IMR-90 (cell line): ENCODE results near the gene ARFIP1. TPM values are rescaled to one million over a fixed set of nuclear protein-coding genes. Genes with fewer than 3 reads are reported as not detected.

Experiments
- ATAC-seq: fragments of 200-7000 bp; cut with Tn5 transposase; 2 replicates; pipeline ENCODE4 v1.9.1; 2020; ENCODE audit warnings: low read depth, mild to moderate bottlenecking, moderate library complexity
- BruUV-seq: library from RNA; stranded (reverse); fragments of 400-500 nt; replicated peaks from 2 replicates; lab custom pipeline; 2021; lab: Mats Ljungman, UMichigan
- CTCF ChIA-PET: fragments of 300-600 bp; formaldehyde crosslinking; extraction: SDS; loops from one replicate; lab custom pipeline; 2021; ENCODE audit warnings: antibody characterized with exemption; lab: Yijun Ruan, JAX
- POLR2A ChIA-PET: fragments of 300-600 bp; sonication (Branson Sonifier 250); formaldehyde crosslinking; loops from one replicate; lab custom pipeline; 2022; ENCODE audit warnings: antibody characterized with exemption; ENCODE audit not compliant: unreplicated experiment; lab: Charles Lee
- DNase-seq: peaks from one replicate; pipeline ENCODE4 v3.0.0; 2013
- H2AFZ ChIP-seq: replicated peaks from 2 replicates; pipeline ENCODE3; 2013; ENCODE audit warnings: low read length, mild to moderate bottlenecking; ENCODE audit not compliant: poor library complexity
- H2AK5ac ChIP-seq: 2 replicates; pipeline ENCODE4 v1.6.1; 2013; ENCODE audit warnings: low read depth, low read length, inconsistent platforms
- H2AK9ac ChIP-seq: replicated peaks from 2 replicates; pipeline ENCODE3; 2013; ENCODE audit warnings: mild to moderate bottlenecking, low read depth, low read length, moderate library complexity; ENCODE audit not compliant: poor library complexity
- H2BK120ac ChIP-seq: 2 replicates; pipeline ENCODE4 v1.6.1; 2013; ENCODE audit warnings: low read depth, low read length, inconsistent platforms
- H2BK15ac ChIP-seq: 3 replicates; pipeline ENCODE4 v1.6.1; 2013; ENCODE audit warnings: low read depth, low read length, inconsistent platforms
- H2BK20ac ChIP-seq: 2 replicates; pipeline ENCODE4 v1.6.1; 2013; ENCODE audit warnings: low read depth, mild to moderate bottlenecking, inconsistent platforms, low read length, moderate library complexity
- H2BK5ac ChIP-seq: 2 replicates; pipeline ENCODE4 v1.6.1; 2013; ENCODE audit warnings: mild to moderate bottlenecking, low read depth, low read length, inconsistent platforms; ENCODE audit not compliant: poor library complexity, severe bottlenecking
- H3K14ac ChIP-seq: replicated peaks from 2 replicates; pipeline ENCODE4 v1.6.1; 2013; ENCODE audit warnings: low read depth, low read length, inconsistent platforms
- H3K18ac ChIP-seq: 2 replicates; pipeline ENCODE4 v1.6.1; 2013; ENCODE audit warnings: low read depth, low read length, control low read depth
- H3K23ac ChIP-seq: 2 replicates; pipeline ENCODE4 v1.6.1; 2013; ENCODE audit warnings: low read depth, low read length, inconsistent platforms
- H3K27ac ChIP-seq: 2 replicates; pipeline ENCODE4 v1.5.1; 2013; ENCODE audit warnings: mild to moderate bottlenecking, control low read depth, low read length; ENCODE audit not compliant: insufficient read depth
- H3K27me3 ChIP-seq: 2 replicates; pipeline ENCODE4 v1.6.1; 2013; ENCODE audit warnings: low read length; ENCODE audit not compliant: control insufficient read depth, insufficient read depth
- H3K36me3 ChIP-seq: 2 replicates; pipeline ENCODE4 v1.6.1; 2013; ENCODE audit warnings: low read length, mixed read lengths; ENCODE audit not compliant: control insufficient read depth, insufficient read depth
- H3K4ac ChIP-seq: 2 replicates; pipeline ENCODE4 v1.6.1; 2013; ENCODE audit warnings: low read depth, low read length, inconsistent platforms
- H3K4me1 ChIP-seq: 2 replicates; pipeline ENCODE4 v1.6.1; 2013; ENCODE audit warnings: low read length, mixed read lengths; ENCODE audit not compliant: control insufficient read depth, insufficient read depth
- H3K4me2 ChIP-seq: 2 replicates; pipeline ENCODE4 v1.6.1; 2013; ENCODE audit warnings: low read depth, mild to moderate bottlenecking, control low read depth, low read length, moderate library complexity
- H3K4me3 ChIP-seq: 2 replicates; pipeline ENCODE4 v1.5.1; 2013; ENCODE audit warnings: low read depth, mild to moderate bottlenecking, control low read depth, low read length, moderate library complexity; ENCODE audit not compliant: insufficient read depth
- H3K56ac ChIP-seq: 2 replicates; pipeline ENCODE4 v1.6.1; 2013; ENCODE audit warnings: low read length, inconsistent platforms; ENCODE audit not compliant: insufficient read depth; ENCODE audit errors: extremely low read depth
- H3K79me1 ChIP-seq, 2 experiments: 2 replicates each; pipeline ENCODE4 v1.6.1; 2013; ENCODE audit warnings: low read length in 2 of 2, inconsistent platforms in 1 of 2, low read depth in 1 of 2
- H3K9ac ChIP-seq: 2 replicates; pipeline ENCODE4 v1.6.1; 2013; ENCODE audit warnings: low read depth, low read length, control low read depth
- H3K9me1 ChIP-seq: 2 replicates; pipeline ENCODE4 v1.6.1; 2013; ENCODE audit warnings: low read length, inconsistent platforms; ENCODE audit not compliant: insufficient read depth
- H3K9me3 ChIP-seq: 2 replicates; pipeline ENCODE4 v1.6.1; 2013; ENCODE audit warnings: low read length; ENCODE audit not compliant: control insufficient read depth, insufficient read depth
- H4K20me1 ChIP-seq: 2 replicates; pipeline ENCODE4 v1.6.1; 2013; ENCODE audit warnings: low read length, inconsistent platforms; ENCODE audit not compliant: insufficient read depth
- H4K5ac ChIP-seq: 2 replicates; pipeline ENCODE4 v1.6.1; 2013; ENCODE audit warnings: mild to moderate bottlenecking, low read depth, low read length, control low read depth
- H4K8ac ChIP-seq, 2 experiments: 2 replicates each; pipeline ENCODE4 v1.6.1; 2013; ENCODE audit warnings: low read depth in 2 of 2, low read length in 2 of 2, control low read depth in 1 of 2, inconsistent platforms in 1 of 2
- H4K91ac ChIP-seq: 2 replicates; pipeline ENCODE4 v1.6.1; 2013; ENCODE audit warnings: low read depth, low read length, inconsistent platforms; ENCODE audit not compliant: insufficient read depth
- FOS ChIP-seq: fragments of 150-350 bp; IDR thresholded peaks from 2 replicates; pipeline ENCODE4 v1.6.1; 2016; ENCODE audit warnings: low read depth, low read length
- WGBS, 2 experiments: methylation state at CpG; one replicate each; pipeline versions ENCODE4 v1.1.5 to v1.1.7; 2013; ENCODE audit warnings: missing lambda C conversion rate in 2 of 2; ENCODE audit not compliant: insufficient read length in 1 of 2; ENCODE audit errors: extremely low coverage in 2 of 2; 5-methylcytosine and 5-hydroxymethylcytosine counted together
- dilution Hi-C: fragments of 300-500 bp; cut with HindIII; formaldehyde crosslinking; loops from one replicate; pipeline ENCODE4 v1.14.3; 2018; ENCODE audit warnings: low sequenced_read_pairs; ENCODE audit not compliant: unreplicated experiment
- in situ Hi-C: fragments of 300-500 bp; cut with MboI; formaldehyde crosslinking; loops from 3 replicates; pipeline ENCODE4 v1.14.3; 2019; ENCODE audit warnings: low sequenced_read_pairs, inconsistent platforms, mixed read lengths
- intact Hi-C: fragments of 100-400 bp; cut with micrococcal nuclease; formaldehyde crosslinking; loops from 2 replicates; pipeline ENCODE4 v1.10.0; 2022
- polyA plus RNA-seq, 3 experiments: library from polyadenylated mRNA; depleted of rRNA; stranded (reverse); fragments of >200 nt; gene quantifications; 2 replicates each; pipeline ENCODE4 v1.2.3, GENCODE V29; 2012; ENCODE audit warnings: low replicate concordance in 1 of 3
- total RNA-seq: library from RNA; depleted of rRNA; stranded (reverse); fragments of >200 nt; gene quantifications from 2 replicates; pipeline ENCODE4 v1.2.3, GENCODE V29; 2012

Gene ARFIP1
- total and polyA plus RNA-seq, 2 of the 4 experiments (the other 2 are of a cell fraction) = 12.7 to 30.5 TPM

DNA sequence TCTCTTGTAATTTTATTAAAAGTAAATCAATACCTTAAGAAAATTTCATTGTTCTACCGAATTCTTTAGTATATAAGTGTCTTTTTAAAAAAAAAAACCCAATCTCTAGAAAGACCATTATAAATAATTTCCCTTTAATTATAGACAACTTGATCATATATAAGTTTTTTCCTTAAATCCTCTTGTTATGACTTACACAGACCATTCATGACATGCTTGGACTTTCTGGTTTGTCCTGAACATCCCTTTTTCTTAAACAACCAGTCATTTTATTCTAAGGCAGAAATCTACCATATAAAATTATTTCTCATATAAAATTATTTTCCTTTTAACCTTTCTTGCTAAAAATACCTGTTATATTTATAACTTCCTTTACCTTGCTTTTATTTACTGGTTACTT, 141.0 kb downstream of the ARFIP1 start:
- CTCF ChIA-PET = no interaction called here
- no peak overlapping the region for H2AK9ac ChIP-seq
- no peaks in the 10 kb centered on the region for H3K4me1 ChIP-seq
- H2AFZ ChIP-seq = no peak overlapping the region
- peaks cover 3% of the 10 kb centered on the region; the same call in 1 of the 2 replicates for H3K36me3 ChIP-seq
- no peak overlapping the region for H2BK120ac ChIP-seq
- H3K27me3 ChIP-seq = no peaks in the 10 kb centered on the region
- H3K4me3 ChIP-seq = no peak overlapping the region
- H2BK5ac ChIP-seq = no peak overlapping the region
- no peak overlapping the region for H4K8ac ChIP-seq
- H3K18ac ChIP-seq = no peak overlapping the region
- H2BK20ac ChIP-seq = no peak overlapping the region
- POLR2A ChIA-PET = no interaction called here
- no peak overlapping the region for H3K4me2 ChIP-seq
- intact Hi-C loops (no loop called here), in situ Hi-C loops (no loop called here), dilution Hi-C loops (no loop called here)
- ATAC-seq (no peak), DNase-seq (peak; percentile 37)
- H3K9me1 ChIP-seq = no peaks in the 10 kb centered on the region
- no peak overlapping the region for H2AK5ac ChIP-seq
- no peak overlapping the region for H3K27ac ChIP-seq
- H3K79me1 ChIP-seq = no peaks in the 10 kb centered on the region
- no TSS peak for BruUV-seq
- H4K91ac ChIP-seq = no peak overlapping the region
- peaks cover 10% of the 10 kb centered on the region for H3K9me3 ChIP-seq
- H4K5ac ChIP-seq = no peak overlapping the region
- no peak overlapping the region for H2BK15ac ChIP-seq
- no peak overlapping the region for H3K56ac ChIP-seq
- H3K23ac ChIP-seq = no peak overlapping the region
- H3K4ac ChIP-seq = no peak overlapping the region
- TF ChIP-seq FOS = no peak
- H4K20me1 ChIP-seq = no peaks in the 10 kb centered on the region
- no CpG with 5 or more reads among the region's 1 CpG for WGBS, 2 experiments
- H3K9ac ChIP-seq = no peak overlapping the region
- H3K14ac ChIP-seq = no peak overlapping the region
